Occipital lobe (tissue), 2 donors: ENCODE results near the gene COX7A2. TPM values are rescaled to one million over a fixed set of nuclear protein-coding genes. Genes with fewer than 3 reads are reported as not detected.

Experiments used
- DNase-seq: peaks from one replicate; lab custom pipeline; 2025; lab: John Stamatoyannopoulos, UW
- total RNA-seq: library from RNA; depleted of rRNA; stranded (reverse); fragments of >200 nt; gene quantifications from one replicate; pipeline ENCODE4 v1.2.3, GENCODE V29; 2014

COX7A2 gene
- total RNA-seq, 1 donor from 2014 or later, result 129 TPM

- no peak for DNase-seq
Observed at GRCh38 chr6:75268121-75268987, 24.8 kb upstream of the COX7A2 start.

- DNase-seq, result no peak
Observed at GRCh38 chr6:75267461-75267860, 23.9 kb upstream of the COX7A2 start.

- DNase-seq, result no peak
Observed at GRCh38 chr6:75266716-75267291, 23.2 kb upstream of the COX7A2 start.

- no peak for DNase-seq
Observed at GRCh38 chr6:75263401-75263750, 19.8 kb upstream of the COX7A2 start.

GRCh38 chr6:75262716-75263400, 19.3 kb upstream of the COX7A2 start:
- no peak for DNase-seq

GRCh38 chr6:75261299-75261698, 17.7 kb upstream of the COX7A2 start:
- no peak for DNase-seq

GRCh38 chr6:75257343-75258087, 13.9 kb upstream of the COX7A2 start:
- DNase-seq, result no peak

- no peak for DNase-seq
Observed at GRCh38 chr6:75250552-75250951, 7.0 kb upstream of the COX7A2 start.

- no peak for DNase-seq
Observed at GRCh38 chr6:75249837-75250236, 6.2 kb upstream of the COX7A2 start.

- no peak for DNase-seq
Observed at GRCh38 chr6:75246386-75246785, 2.8 kb upstream of the COX7A2 start.

- no peak for DNase-seq
Observed at GRCh38 chr6:75244063-75244584, 523 bp upstream of the COX7A2 start.

GRCh38 chr6:75236630-75237029, 7.0 kb downstream of the COX7A2 start:
- DNase-seq, result no peak

- DNase-seq, result no peak
Observed at GRCh38 chr6:75235271-75235670, 8.3 kb downstream of the COX7A2 start.

GRCh38 chr6:75234126-75234865, 9.3 kb downstream of the COX7A2 start:
- DNase-seq, result no peak

GRCh38 chr6:75233092-75233615, 10.4 kb downstream of the COX7A2 start:
- DNase-seq, result no peak

GRCh38 chr6:75230484-75231325, 12.9 kb downstream of the COX7A2 start:
- DNase-seq, result no peak

- DNase-seq, result no peak
Observed at GRCh38 chr6:75224303-75224926, 19.2 kb downstream of the COX7A2 start.

GRCh38 chr6:75223428-75223827, 20.2 kb downstream of the COX7A2 start:
- DNase-seq, result no peak

- no peak for DNase-seq
Observed at GRCh38 chr6:75222261-75222660, 21.3 kb downstream of the COX7A2 start.
